SK-N-SH (cell line): ENCODE results near the gene ZFYVE9. TPM values are rescaled to one million over a fixed set of nuclear protein-coding genes. Genes with fewer than 3 reads are reported as not detected.

Source experiments
- CTCF ChIA-PET: fragments of 300-600, 350-600 bp; formaldehyde crosslinking; extraction: SDS; loops from one replicate; lab custom pipeline; 2021; lab: Yijun Ruan, JAX
- POLR2A ChIA-PET: fragments of 350-600 bp; sonication (Branson Sonifier 250); formaldehyde crosslinking; extraction: SDS; loops from one replicate; lab custom pipeline; 2020; ENCODE audit warnings: antibody characterized with exemption, inconsistent platforms; lab: Yijun Ruan, JAX
- DNase-seq: peaks from one replicate; pipeline ENCODE4 v3.0.0; 2012
- H2AFZ ChIP-seq: fragments of 200-600 bp; sonication (generic); 2 replicates; pipeline ENCODE4 v1.8.1; 2016; ENCODE audit warnings: antibody characterized with exemption, mild to moderate bottlenecking, low read depth
- H3F3A ChIP-seq: fragments of 200-600 bp; sonication (generic); replicated peaks from 2 replicates; pipeline ENCODE3; 2016; ENCODE audit warnings: antibody characterized with exemption, mild to moderate bottlenecking; ENCODE audit not compliant: insufficient read depth
- H3K27ac ChIP-seq, 2 experiments: fragments of 200-500 bp in 1 of 2; fragments of 200-600 bp in 1 of 2; sonication (Bioruptor generic) in 1 of 2; sonication (generic), shearing (Covaris generic) in 1 of 2; 2 replicates each; pipeline versions ENCODE4 v1.5.1 to v1.6.1; 2014 to 2016; ENCODE audit warnings: low read depth in 2 of 2, inconsistent platforms in 1 of 2, low read length in 1 of 2, mild to moderate bottlenecking in 1 of 2, mixed read lengths in 1 of 2
- H3K27me3 ChIP-seq: fragments of 200-600 bp; sonication (generic), shearing (Covaris generic); 2 replicates; pipeline ENCODE4 v1.6.1; 2016; ENCODE audit warnings: mixed run types; ENCODE audit not compliant: insufficient read depth
- H3K36me3 ChIP-seq, 2 experiments: fragments of 200-500 bp in 1 of 2; fragments of 200-600 bp in 1 of 2; sonication (Bioruptor generic) in 1 of 2; sonication (generic) in 1 of 2; replicated peaks in 1 of 2; 2 replicates each; pipeline versions ENCODE3 to v1.5.1; 2014 to 2016; ENCODE audit warnings: low read length in 1 of 2, mild to moderate bottlenecking in 1 of 2; ENCODE audit not compliant: insufficient read depth in 2 of 2, control insufficient read depth in 1 of 2
- H3K4me1 ChIP-seq, 2 experiments: fragments of 200-500 bp in 1 of 2; fragments of 200-600 bp in 1 of 2; sonication (Bioruptor generic) in 1 of 2; sonication (generic), shearing (Covaris generic) in 1 of 2; 2 replicates each; pipeline versions ENCODE4 v1.5.1 to v1.6.1; 2014 to 2016; ENCODE audit warnings: low read depth in 1 of 2, low read length in 1 of 2, mixed run types in 1 of 2; ENCODE audit not compliant: insufficient read depth in 2 of 2, control insufficient read depth in 1 of 2
- H3K4me2 ChIP-seq: fragments of 200-600 bp; sonication (generic), shearing (Covaris generic); 2 replicates; pipeline ENCODE4 v1.6.1; 2017; ENCODE audit warnings: mixed run types
- H3K4me3 ChIP-seq, 2 experiments: fragments of 200-500 bp in 1 of 2; fragments of 200-600 bp in 1 of 2; sonication (Bioruptor generic) in 1 of 2; sonication (generic), shearing (Covaris generic) in 1 of 2; 2 replicates each; pipeline versions ENCODE4 v1.5.1 to v1.8.1; 2014 to 2016; ENCODE audit warnings: low read depth in 2 of 2, inconsistent platforms in 1 of 2, low read length in 1 of 2, mild to moderate bottlenecking in 1 of 2, mixed read lengths in 1 of 2, moderate library complexity in 1 of 2
- H3K79me2 ChIP-seq: fragments of 200-600 bp; sonication (generic); 2 replicates; pipeline ENCODE4 v1.8.1; 2017; ENCODE audit warnings: mild to moderate bottlenecking; ENCODE audit not compliant: insufficient read depth
- H3K9ac ChIP-seq: fragments of 200-600 bp; sonication (generic); 2 replicates; pipeline ENCODE4 v1.6.1; 2017; ENCODE audit warnings: mixed run types
- H3K9me2 ChIP-seq: fragments of 200-600 bp; sonication (generic); 2 replicates; pipeline ENCODE4 v1.6.1; 2017; ENCODE audit warnings: mixed run types
- H3K9me3 ChIP-seq: fragments of 200-600 bp; sonication (generic); 2 replicates; pipeline ENCODE4 v1.6.1; 2017; ENCODE audit warnings: mixed run types, mild to moderate bottlenecking, moderate library complexity
- H4K20me1 ChIP-seq: fragments of 200-600 bp; sonication (generic); 2 replicates; pipeline ENCODE4 v1.6.1; 2017; ENCODE audit warnings: mild to moderate bottlenecking, mixed run types; ENCODE audit not compliant: insufficient read depth
- CHD2 ChIP-seq: fragments of 150-350 bp; IDR thresholded peaks from 2 replicates; pipeline ENCODE4 v1.6.1; 2018; ENCODE audit warnings: low read length; ENCODE audit not compliant: partially characterized antibody
- EP300 ChIP-seq, 2 experiments: IDR thresholded peaks; 2 replicates each; pipeline versions ENCODE4 v1.4.0 to v1.6.1; 2012; ENCODE audit warnings: borderline replicate concordance in 1 of 2, low read depth in 1 of 2, low read length in 1 of 2
- EZH2phosphoT487 ChIP-seq: fragments of 200-600 bp; sonication (generic); IDR thresholded peaks from 2 replicates; pipeline ENCODE4 v1.6.1; 2017; ENCODE audit warnings: low read depth, mixed run types, mild to moderate bottlenecking, antibody characterized with exemption, moderate library complexity, borderline replicate concordance
- FOXJ3 ChIP-seq: sonication (generic); formaldehyde crosslinking; IDR thresholded peaks from 2 replicates; pipeline ENCODE4 v1.5.1; 2020; ENCODE audit warnings: mild to moderate bottlenecking, missing genetic modification reagents
- FOXM1 ChIP-seq: IDR thresholded peaks from 2 replicates; pipeline ENCODE4 v1.4.0; 2012; ENCODE audit warnings: low read depth, mild to moderate bottlenecking
- GABPA ChIP-seq: IDR thresholded peaks from 2 replicates; pipeline ENCODE4 v1.4.0; 2012; ENCODE audit warnings: low read depth, mild to moderate bottlenecking
- NRF1 ChIP-seq: IDR thresholded peaks from 2 replicates; pipeline ENCODE4 v1.6.1; 2012; ENCODE audit warnings: low read depth, mild to moderate bottlenecking, low read length
- PBX3 ChIP-seq: IDR thresholded peaks from 2 replicates; pipeline ENCODE4; 2012
- REST ChIP-seq: IDR thresholded peaks from 2 replicates; pipeline ENCODE4 v1.6.1; 2012; ENCODE audit warnings: mild to moderate bottlenecking, low read depth, low read length, moderate library complexity
- SMC3 ChIP-seq: IDR thresholded peaks from 2 replicates; pipeline ENCODE4 v1.6.1; 2012; ENCODE audit warnings: low read depth, low read length, improper control_type of control experiment
- TAF1 ChIP-seq: IDR thresholded peaks from 2 replicates; pipeline ENCODE4 v1.6.1; 2012; ENCODE audit warnings: low read depth, mild to moderate bottlenecking, low read length, moderate library complexity, borderline replicate concordance
- TEAD4 ChIP-seq: IDR thresholded peaks from 2 replicates; pipeline ENCODE4 v1.4.0; 2012; ENCODE audit warnings: mild to moderate bottlenecking, borderline replicate concordance; ENCODE audit not compliant: insufficient read depth
- WGBS: methylation state at CpG from one replicate; pipeline ENCODE4 v1.1.6; 2017; ENCODE audit warnings: low lambda C conversion rate; 5-methylcytosine and 5-hydroxymethylcytosine counted together
- polyA plus RNA-seq, 3 experiments: library from polyadenylated mRNA; depleted of rRNA; stranded (reverse); fragments of >200 nt; gene quantifications; 2 replicates each; pipeline ENCODE4 v1.2.3, GENCODE V29; 2012
- TF ChIP-seq, protein P1 (sequence below): IDR thresholded peaks from 2 replicates; pipeline ENCODE4 v1.4.0; 2012; ENCODE audit warnings: low read depth
- TF ChIP-seq, protein P2 (sequence below): IDR thresholded peaks from 2 replicates; pipeline ENCODE4 v1.4.0; 2012; ENCODE audit warnings: low read depth, borderline replicate concordance
- TF ChIP-seq, protein P3 (sequence below): fragments of 150-350 bp; IDR thresholded peaks from 2 replicates; pipeline ENCODE4 v1.6.1; 2017; ENCODE audit warnings: antibody characterized with exemption, low read length, low read depth, borderline replicate concordance
- TF ChIP-seq, protein P4 (sequence below): fragments of 200-600 bp; sonication (generic); IDR thresholded peaks from 2 replicates; pipeline ENCODE4 v1.6.1; 2017; ENCODE audit warnings: antibody characterized with exemption, mild to moderate bottlenecking, moderate library complexity

The ZFYVE9 gene
- polyA plus RNA-seq, 1 of the 3 experiments (the other 2 are of a cell fraction), result 4.1 TPM

GRCh38 chr1:52243221-52243987 lies 101.5 kb downstream of the ZFYVE9 start:
- Histone ChIP-seq H3F3A (peaks cover 18% of the 10 kb centered on the region), H3K9me3 (no peaks in the 10 kb centered on the region), H3K79me2 (peaks cover 8% of the 10 kb centered on the region; the same call in 1 of the 2 replicates), H3K4me1 (peaks cover 0 to 16% of the 10 kb centered on the region in 2 experiments; a peak in 3 of 4 replicates), H3K36me3 (no peaks in the 10 kb centered on the region), H3K4me2 (no peak overlapping the region), H2AFZ (no peak overlapping the region), H3K4me3 (no peak overlapping the region), H3K9ac (no peak overlapping the region), H3K27me3 (no peaks in the 10 kb centered on the region), H3K9me2 (no peaks in the 10 kb centered on the region), H3K27ac (no peak overlapping the region), H4K20me1 (no peaks in the 10 kb centered on the region)
- CTCF ChIA-PET, result interaction anchor here (0.6 kb wide), 1 partner anchor 395 kb away, joined by 3 read pairs; no protein-coding TSS in a partner anchor
- 96% methylated on average over 3 of the region's 3 CpGs for WGBS
- no peak for DNase-seq
- TF ChIP-seq SMC3 (no peak), TAF1 (no peak), EP300 (IDR thresholded peaks at IDR 0.05; ENCODE audit: borderline replicate concordance in 1 of 2, low read depth in 1 of 2, low read length in 1 of 2) (no peak), FOXM1 (no peak), PBX3 (no peak), EZH2phosphoT487 (no peak), TEAD4 (no peak), GABPA (no peak), REST (no peak), CHD2 (no peak), NRF1 (no peak), FOXJ3 (CRISPR knock-in tag) (no peak)
- TF ChIP-seq, protein P1, sequence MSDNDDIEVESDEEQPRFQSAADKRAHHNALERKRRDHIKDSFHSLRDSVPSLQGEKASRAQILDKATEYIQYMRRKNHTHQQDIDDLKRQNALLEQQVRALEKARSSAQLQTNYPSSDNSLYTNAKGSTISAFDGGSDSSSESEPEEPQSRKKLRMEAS, result no peak
- TF ChIP-seq, protein P2, sequence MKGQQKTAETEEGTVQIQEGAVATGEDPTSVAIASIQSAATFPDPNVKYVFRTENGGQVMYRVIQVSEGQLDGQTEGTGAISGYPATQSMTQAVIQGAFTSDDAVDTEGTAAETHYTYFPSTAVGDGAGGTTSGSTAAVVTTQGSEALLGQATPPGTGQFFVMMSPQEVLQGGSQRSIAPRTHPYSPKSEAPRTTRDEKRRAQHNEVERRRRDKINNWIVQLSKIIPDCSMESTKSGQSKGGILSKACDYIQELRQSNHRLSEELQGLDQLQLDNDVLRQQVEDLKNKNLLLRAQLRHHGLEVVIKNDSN, result no peak
- TF ChIP-seq, protein P3, sequence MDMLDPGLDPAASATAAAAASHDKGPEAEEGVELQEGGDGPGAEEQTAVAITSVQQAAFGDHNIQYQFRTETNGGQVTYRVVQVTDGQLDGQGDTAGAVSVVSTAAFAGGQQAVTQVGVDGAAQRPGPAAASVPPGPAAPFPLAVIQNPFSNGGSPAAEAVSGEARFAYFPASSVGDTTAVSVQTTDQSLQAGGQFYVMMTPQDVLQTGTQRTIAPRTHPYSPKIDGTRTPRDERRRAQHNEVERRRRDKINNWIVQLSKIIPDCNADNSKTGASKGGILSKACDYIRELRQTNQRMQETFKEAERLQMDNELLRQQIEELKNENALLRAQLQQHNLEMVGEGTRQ, result no peak
- TF ChIP-seq, protein P4, sequence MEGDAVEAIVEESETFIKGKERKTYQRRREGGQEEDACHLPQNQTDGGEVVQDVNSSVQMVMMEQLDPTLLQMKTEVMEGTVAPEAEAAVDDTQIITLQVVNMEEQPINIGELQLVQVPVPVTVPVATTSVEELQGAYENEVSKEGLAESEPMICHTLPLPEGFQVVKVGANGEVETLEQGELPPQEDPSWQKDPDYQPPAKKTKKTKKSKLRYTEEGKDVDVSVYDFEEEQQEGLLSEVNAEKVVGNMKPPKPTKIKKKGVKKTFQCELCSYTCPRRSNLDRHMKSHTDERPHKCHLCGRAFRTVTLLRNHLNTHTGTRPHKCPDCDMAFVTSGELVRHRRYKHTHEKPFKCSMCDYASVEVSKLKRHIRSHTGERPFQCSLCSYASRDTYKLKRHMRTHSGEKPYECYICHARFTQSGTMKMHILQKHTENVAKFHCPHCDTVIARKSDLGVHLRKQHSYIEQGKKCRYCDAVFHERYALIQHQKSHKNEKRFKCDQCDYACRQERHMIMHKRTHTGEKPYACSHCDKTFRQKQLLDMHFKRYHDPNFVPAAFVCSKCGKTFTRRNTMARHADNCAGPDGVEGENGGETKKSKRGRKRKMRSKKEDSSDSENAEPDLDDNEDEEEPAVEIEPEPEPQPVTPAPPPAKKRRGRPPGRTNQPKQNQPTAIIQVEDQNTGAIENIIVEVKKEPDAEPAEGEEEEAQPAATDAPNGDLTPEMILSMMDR, result no peak
- POLR2A ChIA-PET, result no interaction called here
